Endodermal cell (in vitro differentiated cells): ENCODE results near the gene UMODL1. TPM values are rescaled to one million over a fixed set of nuclear protein-coding genes. Genes with fewer than 3 reads are reported as not detected.

Experiments
- DNase-seq: peaks from one replicate; pipeline ENCODE4 v3.0.0-alpha.2; 2017
- H3K27ac ChIP-seq: 2 replicates; pipeline ENCODE4 v1.5.1; 2013; ENCODE audit warnings: mild to moderate bottlenecking, low read depth, low read length, moderate library complexity
- H3K27me3 ChIP-seq: 2 replicates; pipeline ENCODE4 v1.6.1; 2013; ENCODE audit warnings: mild to moderate bottlenecking, low read length, moderate library complexity; ENCODE audit not compliant: insufficient read depth, control insufficient read depth, poor library complexity, severe bottlenecking
- H3K36me3 ChIP-seq: 2 replicates; pipeline ENCODE4 v1.7.0; 2013; ENCODE audit warnings: mild to moderate bottlenecking, low read length, moderate library complexity; ENCODE audit not compliant: control insufficient read depth, insufficient read depth
- H3K4me1 ChIP-seq: one replicate; pipeline ENCODE4 v1.7.0; 2013; ENCODE audit warnings: low read length; ENCODE audit not compliant: control insufficient read depth, insufficient read depth
- H3K4me3 ChIP-seq: 2 replicates; pipeline ENCODE4 v1.5.1; 2013; ENCODE audit warnings: mild to moderate bottlenecking, low read length, moderate library complexity
- H3K9ac ChIP-seq: 2 replicates; pipeline ENCODE4 v1.6.1; 2013; ENCODE audit warnings: mild to moderate bottlenecking, low read length, moderate library complexity; ENCODE audit not compliant: poor library complexity, severe bottlenecking; ENCODE audit errors: extremely low read depth
- H3K9me3 ChIP-seq: 2 replicates; pipeline ENCODE4 v1.6.1; 2013; ENCODE audit warnings: mild to moderate bottlenecking, low read length, moderate library complexity; ENCODE audit not compliant: control insufficient read depth
- H3K27ac Mint-ChIP-seq: 2 replicates; pipeline ENCODE4 v1.8.0; 2020; ENCODE audit warnings: mixed read lengths
- H3K27me3 Mint-ChIP-seq: 2 replicates; pipeline ENCODE4 v1.8.0; 2021; ENCODE audit warnings: mild to moderate bottlenecking, mixed read lengths; ENCODE audit not compliant: insufficient read depth
- H3K36me3 Mint-ChIP-seq: 2 replicates; pipeline ENCODE4 v1.8.0; 2020; ENCODE audit warnings: low read depth, mixed read lengths
- H3K4me1 Mint-ChIP-seq: 2 replicates; pipeline ENCODE4 v1.8.0; 2020; ENCODE audit warnings: mixed read lengths
- H3K4me3 Mint-ChIP-seq: 2 replicates; pipeline ENCODE4 v1.8.0; 2020; ENCODE audit warnings: mild to moderate bottlenecking, moderate library complexity, mixed read lengths
- H3K9me3 Mint-ChIP-seq: 2 replicates; pipeline ENCODE4 v1.8.0; 2020; ENCODE audit warnings: mild to moderate bottlenecking, mixed read lengths
- whole genome bisulfite sequencing, 2 experiments: methylation state at CpG; one replicate each; pipeline versions ENCODE4 v1.1.5 to v1.1.7; 2013; ENCODE audit warnings: missing lambda C conversion rate in 2 of 2, mixed read lengths in 1 of 2; ENCODE audit not compliant: insufficient coverage in 1 of 2, insufficient read length in 1 of 2; 5-methylcytosine and 5-hydroxymethylcytosine counted together
- total RNA-seq, 2 donors: library from RNA; stranded (reverse); fragmentation: NEBNext Ultra II Directional in 1 of 2; extraction: Animal tissue kit (Norgen Biotek cat#: 25700) in 1 of 2; gene quantifications; 2 replicates in 1 of 2; 3 replicates in 1 of 2; pipeline ENCODE4 v1.2.1, GENCODE V29; 2021
- TF ChIP-seq, protein P1 (sequence below): fragments of 200-600 bp; sonication (generic); conservative IDR thresholded peaks from 2 replicates; pipeline ENCODE4 v1.5.0; 2021; ENCODE audit warnings: antibody characterized with exemption, mild to moderate bottlenecking

The UMODL1 gene
- total RNA-seq, 2 donors from 2014 or later, result 0.24 to 0.49 TPM

DNA sequence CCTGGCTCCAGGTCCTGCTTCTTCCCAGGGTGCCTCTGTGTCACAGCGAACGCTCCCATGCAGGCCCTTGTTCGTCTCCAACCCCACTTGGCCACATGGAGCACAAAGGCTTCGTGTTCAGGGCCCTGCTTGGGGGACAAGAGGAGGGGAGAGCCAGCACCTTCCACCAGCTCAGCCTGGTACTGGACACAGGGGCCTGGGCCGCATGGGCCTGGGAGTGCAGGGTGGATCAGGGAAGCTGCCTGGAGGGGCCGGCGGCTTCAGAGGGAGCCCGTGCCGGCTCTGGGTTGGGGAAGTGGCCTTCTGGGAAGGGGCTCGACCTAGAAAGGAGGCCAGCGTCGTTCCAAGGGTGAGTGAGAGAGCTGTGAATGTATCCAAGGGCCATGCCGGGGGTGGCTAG is 53.0 kb downstream of the UMODL1 start:
- no peaks in the 10 kb centered on the region for H3K36me3 Mint-ChIP-seq
- no peaks in the 10 kb centered on the region for H3K36me3 ChIP-seq
- no peaks in the 10 kb centered on the region for H3K9me3 Mint-ChIP-seq
- TF ChIP-seq, protein P1, sequence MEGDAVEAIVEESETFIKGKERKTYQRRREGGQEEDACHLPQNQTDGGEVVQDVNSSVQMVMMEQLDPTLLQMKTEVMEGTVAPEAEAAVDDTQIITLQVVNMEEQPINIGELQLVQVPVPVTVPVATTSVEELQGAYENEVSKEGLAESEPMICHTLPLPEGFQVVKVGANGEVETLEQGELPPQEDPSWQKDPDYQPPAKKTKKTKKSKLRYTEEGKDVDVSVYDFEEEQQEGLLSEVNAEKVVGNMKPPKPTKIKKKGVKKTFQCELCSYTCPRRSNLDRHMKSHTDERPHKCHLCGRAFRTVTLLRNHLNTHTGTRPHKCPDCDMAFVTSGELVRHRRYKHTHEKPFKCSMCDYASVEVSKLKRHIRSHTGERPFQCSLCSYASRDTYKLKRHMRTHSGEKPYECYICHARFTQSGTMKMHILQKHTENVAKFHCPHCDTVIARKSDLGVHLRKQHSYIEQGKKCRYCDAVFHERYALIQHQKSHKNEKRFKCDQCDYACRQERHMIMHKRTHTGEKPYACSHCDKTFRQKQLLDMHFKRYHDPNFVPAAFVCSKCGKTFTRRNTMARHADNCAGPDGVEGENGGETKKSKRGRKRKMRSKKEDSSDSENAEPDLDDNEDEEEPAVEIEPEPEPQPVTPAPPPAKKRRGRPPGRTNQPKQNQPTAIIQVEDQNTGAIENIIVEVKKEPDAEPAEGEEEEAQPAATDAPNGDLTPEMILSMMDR, result no peak
- H3K4me3 Mint-ChIP-seq, result no peak overlapping the region
- peaks cover 4% of the 10 kb centered on the region for H3K27me3 Mint-ChIP-seq
- H3K9ac ChIP-seq, result no peak overlapping the region
- no peaks in the 10 kb centered on the region for H3K27me3 ChIP-seq
- H3K27ac Mint-ChIP-seq, result no peak overlapping the region
- WGBS, 2 experiments, result 90 to 98% methylated on average over 4 to 13 of the region's 13 CpGs
- peaks cover 14% of the 10 kb centered on the region for H3K4me1 Mint-ChIP-seq
- H3K4me3 ChIP-seq, result no peak overlapping the region
- DNase-seq, result no peak
- H3K27ac ChIP-seq, result no peak overlapping the region
- H3K9me3 ChIP-seq, result no peaks in the 10 kb centered on the region
- H3K4me1 ChIP-seq, result peaks cover 3% of the 10 kb centered on the region

DNA sequence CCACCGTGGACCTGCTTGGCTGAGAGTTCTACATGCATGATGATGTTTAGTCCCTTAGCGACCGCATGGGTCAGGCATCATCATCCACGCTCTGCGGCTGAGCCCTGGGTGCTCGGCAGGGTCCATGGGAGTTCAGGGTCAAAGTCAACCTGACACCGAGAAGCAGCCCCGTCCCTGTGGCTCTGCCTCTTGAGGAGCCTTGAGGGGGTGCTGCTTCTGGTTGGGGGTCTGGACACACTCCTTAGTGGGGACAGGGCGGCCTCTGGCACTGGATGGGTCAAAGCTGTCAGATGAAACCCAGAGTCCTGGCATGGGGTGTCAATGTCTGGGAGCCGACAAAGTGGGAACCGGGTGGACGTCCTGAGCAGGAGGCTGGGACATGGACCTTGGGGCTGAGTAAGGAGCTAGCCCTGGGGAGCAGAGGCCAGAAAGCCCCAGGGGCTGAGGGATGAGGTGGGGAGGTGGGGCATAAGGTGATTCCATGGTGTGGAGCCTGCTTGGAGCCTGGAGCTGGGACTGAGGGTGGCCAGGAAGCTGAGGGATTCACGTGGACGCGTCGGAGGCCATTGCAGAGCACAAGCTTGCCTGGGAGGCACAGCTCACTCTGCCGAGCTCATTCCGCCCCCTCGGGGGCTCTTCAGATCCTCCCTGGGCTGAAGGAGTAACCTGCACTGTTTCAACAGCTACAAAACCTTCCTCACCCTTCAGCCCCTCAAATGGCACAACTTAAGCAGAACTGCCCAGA is 53.9 kb downstream of the UMODL1 start:
- Histone ChIP-seq H3K36me3 (no peaks in the 10 kb centered on the region), H3K9me3 (no peaks in the 10 kb centered on the region), H3K4me3 (no peak overlapping the region), H3K27ac (no peak overlapping the region), H3K27me3 (no peaks in the 10 kb centered on the region), H3K4me1 (peaks cover 3% of the 10 kb centered on the region), H3K9ac (no peak overlapping the region)
- no peak for DNase-seq
- no peak overlapping the region for H3K27ac Mint-ChIP-seq
- 84 to 89% methylated on average over 9 to 19 of the region's 19 CpGs for WGBS, 2 experiments
- H3K9me3 Mint-ChIP-seq, result no peaks in the 10 kb centered on the region
- H3K4me1 Mint-ChIP-seq, result peaks cover 11% of the 10 kb centered on the region
- H3K36me3 Mint-ChIP-seq, result no peaks in the 10 kb centered on the region
- no peaks in the 10 kb centered on the region for H3K27me3 Mint-ChIP-seq
- TF ChIP-seq, protein P1, result no peak
- H3K4me3 Mint-ChIP-seq, result no peak overlapping the region

DNA sequence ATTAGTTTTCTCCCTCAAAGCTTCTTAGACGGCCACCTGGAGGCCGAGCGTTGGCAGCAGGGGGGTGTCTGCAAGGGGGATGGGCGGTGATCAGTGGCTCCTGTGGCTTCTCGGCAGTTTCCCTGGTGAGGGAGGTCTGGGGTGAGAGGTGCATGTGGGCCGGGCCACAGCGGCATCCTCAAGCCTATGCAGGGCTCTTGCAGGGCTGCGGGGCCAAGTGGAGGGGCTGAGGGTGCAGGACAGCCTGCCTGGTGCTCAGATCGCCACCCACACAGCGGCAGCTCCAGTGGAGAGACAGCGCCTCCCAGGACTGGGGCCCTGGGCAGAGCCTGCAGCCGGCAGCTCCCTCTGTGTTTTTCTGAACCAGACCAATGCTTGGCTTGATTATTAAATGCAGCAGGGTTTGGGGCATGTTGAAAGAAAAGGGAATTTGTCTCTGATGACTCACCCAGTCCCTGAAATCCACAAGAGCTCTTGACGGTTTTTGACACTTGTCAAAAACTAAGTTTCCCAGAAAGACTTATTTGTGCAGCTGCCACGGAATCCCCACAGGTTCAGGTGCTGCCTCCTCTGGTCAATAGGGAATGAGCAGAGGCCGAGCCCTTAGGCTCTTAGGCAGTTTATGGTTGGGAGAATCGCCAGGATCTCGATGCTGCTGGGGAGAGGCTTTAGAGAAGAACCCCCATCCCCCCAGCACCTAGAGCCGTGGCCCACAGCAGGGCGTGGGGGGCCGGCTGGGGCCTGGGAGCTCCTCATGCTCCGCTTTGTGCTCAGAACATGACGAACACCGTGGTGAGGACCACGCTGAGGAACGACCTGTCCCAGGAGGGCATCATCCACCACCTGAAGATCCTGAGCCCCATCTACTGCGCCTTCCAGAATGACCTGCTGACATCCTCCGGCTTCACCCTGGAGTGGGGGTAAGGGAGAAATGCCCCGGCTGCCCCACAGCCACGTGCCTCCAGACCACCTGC is 54.7 kb downstream of the UMODL1 start:
- H3K27me3 ChIP-seq, result no peaks in the 10 kb centered on the region
- Mint-ChIP-seq H3K4me3 (no peak overlapping the region), H3K4me1 (peaks cover 4% of the 10 kb centered on the region), H3K9me3 (no peaks in the 10 kb centered on the region), H3K27me3 (no peaks in the 10 kb centered on the region), H3K36me3 (no peaks in the 10 kb centered on the region), H3K27ac (no peak overlapping the region)
- H3K9me3 ChIP-seq, result no peaks in the 10 kb centered on the region
- no peak overlapping the region for H3K27ac ChIP-seq
- TF ChIP-seq, protein P1, result peak; percentile 73
- no peaks in the 10 kb centered on the region for H3K36me3 ChIP-seq
- no peak overlapping the region for H3K4me3 ChIP-seq
- WGBS, 2 experiments, result 75 to 87% methylated on average over 12 to 29 of the region's 29 CpGs
- no peaks in the 10 kb centered on the region for H3K4me1 ChIP-seq
- H3K9ac ChIP-seq, result no peak overlapping the region
- DNase-seq, result peak; percentile 71
